Adrenal gland (tissue), 12 donors: ENCODE measurements around the gene CTU2. TPM values are rescaled to one million over a fixed set of nuclear protein-coding genes. Genes with fewer than 3 reads are reported as not detected.

Experiments
- DNase-seq, 7 donors: peaks; one replicate each; pipeline ENCODE4 v3.0.0-alpha.2; 2019 to 2020
- H3K27ac ChIP-seq, 5 donors: fragments of 200-600 bp; sonication (generic) in 4 of 5; 1 replicate in 3 of 5; 2 replicates in 2 of 5; pipeline versions ENCODE4 v1.5.1 to v1.8.0; 2016 to 2020; ENCODE audit warnings: mild to moderate bottlenecking in 1 of 5
- H3K27me3 ChIP-seq: fragments of 200-600 bp; 2 replicates; pipeline ENCODE4 v1.8.0; 2021
- H3K36me3 ChIP-seq, 2 donors: fragments of 200-600 bp; replicated peaks in 1 of 2; 1 replicate in 1 of 2; 2 replicates in 1 of 2; pipeline versions ENCODE4 v1.5.1 to v1.8.0; 2018 to 2022
- H3K4me1 ChIP-seq, 2 donors: fragments of 200-600 bp; replicated peaks in 1 of 2; 1 replicate in 1 of 2; 2 replicates in 1 of 2; pipeline versions ENCODE4 v1.5.1 to v1.8.0; 2018 to 2021
- H3K4me3 ChIP-seq, 4 donors: fragments of 200-600 bp; sonication (generic) in 3 of 4; one replicate each; pipeline ENCODE4 v1.5.1; 2016 to 2018
- H3K9me3 ChIP-seq, 3 donors: fragments of 200-600 bp; sonication (generic) in 1 of 3; replicated peaks in 1 of 3; 1 replicate in 2 of 3; 2 replicates in 1 of 3; pipeline versions ENCODE4 v1.5.1 to v1.8.0; 2016 to 2021
- CTCF ChIP-seq, 6 experiments: fragments of 450-650 bp in 4 of 6; fragments of 200-600 bp in 2 of 6; sonication (generic) in 1 of 6; IDR thresholded peaks; 1 replicate in 5 of 6; 2 replicates in 1 of 6; pipeline versions ENCODE4 v1.5.1 to v1.8.0; 2016 to 2021; ENCODE audit warnings: antibody characterized with exemption in 6 of 6, mild to moderate bottlenecking in 2 of 6, moderate library complexity in 1 of 6
- POLR2A ChIP-seq, 2 donors: fragments of 450-650 bp; IDR thresholded peaks; one replicate each; pipeline ENCODE4 v1.6.1; 2017; ENCODE audit warnings: antibody characterized with exemption in 2 of 2, mild to moderate bottlenecking in 2 of 2, moderate library complexity in 1 of 2
- WGBS, 4 donors: extraction: QIAGEN DNeasy Blood & Tissue Kit in 2 of 4; methylation state at CpG; one replicate each; pipeline versions ENCODE4 v1.1.5 to v1.1.7; 2013 to 2017; 5-methylcytosine and 5-hydroxymethylcytosine counted together
- intact Hi-C, 2 donors: fragments of 100-400 bp; cut with DNase I; formaldehyde crosslinking; loops; one replicate each; pipeline versions ENCODE4 v1.14.1 to v1.15.0; 2022 to 2023
- polyA plus RNA-seq, 3 donors: library from polyadenylated mRNA; stranded (reverse); fragments of 200-250 nt in 2 of 3; fragments of 350-450 nt in 1 of 3; fragmentation: Illumina TruSeq in 1 of 3; extraction: RNeasy Lipid Tissue Mini Kit (QIAGEN cat#74804) in 1 of 3; gene quantifications; one replicate each; pipeline ENCODE4 v1.2.3, GENCODE V29; 2013 to 2014
- total RNA-seq, 9 donors: library from RNA; depleted of rRNA in 4 of 9; stranded (reverse); fragments of >200 nt in 4 of 9; fragments of 120-200 nt in 1 of 9; fragmentation: NEBNext Ultra II Directional in 1 of 9; extraction: Animal tissue kit (Norgen Biotek cat#: 25700) in 1 of 9; gene quantifications; one replicate each; pipeline versions ENCODE4 v1.1.0 to v1.2.4, GENCODE V29; 2013 to 2023
- donor health status: healthy with polysubstance abuse.
- donor health status: Bipolar disorder and iron deficiency.
- donor health status: DM: yes; HTN: yes; CAD: no.
- donor health status: DM: no; HTN: no; CAD: no.
- donor health status: DM: no; HTN: no; CAD: no.
- donor health status: DM: yes; HTN: yes; CAD: no.

CTU2 gene
- total and polyA plus RNA-seq, 12 donors: 3.6 to 43.8 (median 14.0) TPM

- 75 to 94% (median 86%) methylated on average over 6 to 11 of the region's 11 CpGs for WGBS, 4 donors
- Histone ChIP-seq H3K36me3 (no peaks in the 10 kb centered on the region), H3K9me3 (no peaks in the 10 kb centered on the region), H3K27ac (no peak overlapping the region), H3K4me3 (no peak overlapping the region), H3K27me3 (no peaks in the 10 kb centered on the region), H3K4me1 (no peaks in the 10 kb centered on the region)
- no peak for DNase-seq
- TF ChIP-seq POLR2A (IDR thresholded peaks at IDR 0.05) (no peak), CTCF (IDR thresholded peaks at IDR 0.05) (no peak)
- intact Hi-C loops: no loop called here
Measured at GRCh38 chr16:88753602-88754001, 47.3 kb downstream of the CTU2 start.

DNA sequence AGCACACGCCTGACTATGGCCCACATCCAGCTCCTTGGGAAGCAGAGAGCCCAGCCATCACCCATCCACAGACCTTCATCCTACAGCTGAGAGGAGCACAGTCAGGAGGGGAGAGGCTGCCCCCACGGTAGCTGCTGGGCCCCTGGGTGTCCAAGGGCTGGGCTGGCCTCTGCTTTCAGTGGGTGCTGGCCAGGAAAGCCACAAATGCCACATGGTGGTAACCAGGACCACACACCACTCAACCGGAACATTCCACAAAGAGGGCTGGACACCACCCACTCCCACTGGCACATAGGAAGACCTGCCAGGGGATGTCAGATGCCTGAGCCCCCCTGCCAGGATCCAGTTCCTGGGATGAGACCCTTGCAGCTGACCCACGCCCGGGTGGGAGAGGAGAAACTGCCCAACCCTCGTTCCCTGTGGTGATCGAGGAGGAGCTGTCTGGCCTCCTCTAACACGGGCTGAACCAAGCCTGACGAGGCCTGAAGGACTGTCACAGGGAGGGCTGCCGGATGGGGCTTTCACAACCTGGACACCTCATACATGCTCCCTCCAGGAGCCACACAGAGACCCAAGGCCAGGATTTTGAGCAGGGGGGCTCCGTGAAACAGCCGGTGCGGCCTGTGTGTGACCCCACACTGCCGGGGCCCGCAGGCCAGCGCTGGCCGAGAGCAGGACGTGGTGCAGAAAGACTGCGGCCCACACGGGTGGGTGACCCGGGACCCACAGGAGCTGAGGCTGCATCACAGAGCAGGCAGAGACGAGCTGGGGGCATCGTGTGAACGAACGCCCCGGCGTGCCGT is 48.0 kb downstream of the CTU2 start:
- intact Hi-C loops: no loop called here
- H3K4me3 ChIP-seq: no peak overlapping the region
- 90 to 93% (median 92%) methylated on average over 8 to 28 of the region's 28 CpGs for WGBS, 4 donors
- no peaks in the 10 kb centered on the region for H3K36me3 ChIP-seq
- TF ChIP-seq POLR2A (IDR thresholded peaks at IDR 0.05): no peak
- no peak overlapping the region for H3K27ac ChIP-seq
- no peak for DNase-seq
- no peaks in the 10 kb centered on the region for H3K4me1 ChIP-seq
- no peaks in the 10 kb centered on the region for H3K9me3 ChIP-seq
- H3K27me3 ChIP-seq: no peaks in the 10 kb centered on the region

DNA sequence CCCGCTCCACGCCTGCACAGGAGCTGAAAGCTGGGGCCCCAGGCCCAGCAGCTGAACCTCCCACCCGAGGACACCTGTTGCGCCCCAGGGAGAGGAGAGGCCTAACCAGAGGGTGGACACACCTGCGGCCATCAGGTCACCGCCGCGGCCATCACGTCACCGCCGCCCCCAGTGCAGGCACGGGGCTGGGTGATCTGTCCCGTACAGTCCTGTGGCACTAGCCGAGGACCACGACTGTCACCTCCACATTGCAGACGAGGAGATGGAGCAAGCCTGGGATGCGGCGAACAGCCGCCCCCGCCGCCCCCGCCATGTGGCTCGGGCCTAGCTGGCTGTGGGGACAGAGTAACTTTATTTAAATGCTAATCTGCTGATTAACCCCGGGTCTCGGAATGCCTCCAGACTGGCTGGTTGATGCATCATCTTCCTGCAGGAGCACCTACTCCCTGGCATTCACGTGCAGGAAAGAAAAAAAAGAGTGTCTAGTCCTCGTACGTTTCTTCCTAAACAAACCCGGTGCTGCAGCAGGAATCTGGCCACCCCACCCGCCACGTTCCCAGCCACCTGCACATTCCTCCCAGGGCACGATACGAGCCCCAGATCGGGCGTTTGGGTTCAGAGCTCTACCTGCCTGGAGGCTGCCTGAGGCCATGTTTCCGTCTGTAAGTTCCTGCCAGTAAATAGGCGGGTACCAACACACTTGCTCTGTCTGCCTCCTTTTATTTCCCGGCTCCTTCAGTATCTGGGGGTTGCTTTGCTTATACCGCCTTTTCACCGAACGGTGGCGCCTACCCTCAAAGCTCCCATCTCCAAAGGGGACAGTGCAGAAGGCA is 48.8 kb downstream of the CTU2 start:
- Histone ChIP-seq H3K9me3 (no peaks in the 10 kb centered on the region), H3K4me1 (no peaks in the 10 kb centered on the region), H3K4me3 (no peak overlapping the region), H3K36me3 (no peaks in the 10 kb centered on the region), H3K27ac (no peak overlapping the region), H3K27me3 (no peaks in the 10 kb centered on the region)
- DNase-seq: no peak
- TF ChIP-seq POLR2A (IDR thresholded peaks at IDR 0.05) (no peak), CTCF (IDR thresholded peaks at IDR 0.05) (peak in 1 of 6 experiments; percentile 4)
- 71 to 88% (median 79%) methylated on average over 24 to 42 of the region's 42 CpGs for WGBS, 4 donors
- intact Hi-C loops: no loop called here

DNA sequence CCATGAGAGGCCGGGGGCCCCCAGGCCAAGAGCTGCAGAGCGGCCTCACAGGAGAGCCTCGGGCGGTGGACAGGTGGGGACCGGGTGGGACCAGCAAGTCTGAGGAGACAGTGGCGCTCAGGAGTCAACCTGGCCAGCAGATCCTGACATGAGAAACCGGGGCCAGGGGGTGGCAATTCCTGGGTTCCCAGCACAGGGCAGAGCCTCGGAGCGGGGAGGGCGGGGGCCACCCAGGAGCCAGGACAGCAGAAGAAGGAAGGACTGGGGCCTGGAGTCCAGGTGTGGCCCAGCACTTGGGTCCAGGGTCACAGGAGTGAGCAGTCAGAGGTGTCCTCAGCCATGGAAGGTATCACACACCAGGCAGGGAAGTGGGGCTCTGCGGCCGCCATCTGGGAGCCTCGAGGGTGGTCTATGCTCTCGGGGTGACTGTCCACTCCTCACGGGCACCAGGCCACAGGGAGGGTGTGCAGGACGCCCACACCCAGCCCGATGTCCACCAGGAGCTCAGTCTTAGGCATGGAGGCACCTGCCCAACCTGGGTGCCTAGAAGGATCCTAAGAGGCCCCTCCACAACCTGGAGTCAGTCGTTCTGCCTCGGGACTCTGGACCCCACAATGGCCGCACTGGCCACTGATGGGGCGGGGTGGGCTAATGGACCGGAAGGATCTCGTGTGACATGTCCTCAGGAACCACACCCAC is 49.6 kb downstream of the CTU2 start:
- WGBS, 4 donors: 76 to 90% (median 85%) methylated on average over 9 to 23 of the region's 23 CpGs
- no peaks in the 10 kb centered on the region for H3K36me3 ChIP-seq
- H3K4me3 ChIP-seq: no peak overlapping the region
- no peak for DNase-seq
- TF ChIP-seq CTCF (IDR thresholded peaks at IDR 0.05) (no peak), POLR2A (IDR thresholded peaks at IDR 0.05) (no peak)
- intact Hi-C loops: no loop called here
- H3K9me3 ChIP-seq: no peaks in the 10 kb centered on the region
- no peak overlapping the region for H3K27ac ChIP-seq
- H3K4me1 ChIP-seq: no peaks in the 10 kb centered on the region
- no peaks in the 10 kb centered on the region for H3K27me3 ChIP-seq
